Mesenchymal stem cell (in vitro differentiated cells and primary cell): ENCODE data around the gene ARF4.

Experiments
- DNase-seq: peaks from one replicate; pipeline ENCODE4 v3.0.0-alpha.2; 2013
- H2AFZ ChIP-seq: one replicate; pipeline ENCODE4 v1.6.1; 2013; ENCODE audit warnings: low read depth, mild to moderate bottlenecking, control low read depth, inconsistent platforms, low read length, moderate library complexity
- H2AK5ac ChIP-seq: 2 replicates; pipeline ENCODE4 v1.6.1; 2013; ENCODE audit warnings: low read length, moderate library complexity, mild to moderate bottlenecking, inconsistent platforms; ENCODE audit not compliant: severe bottlenecking
- H2BK120ac ChIP-seq: one replicate; pipeline ENCODE4 v1.6.1; 2013; ENCODE audit warnings: low read depth, mild to moderate bottlenecking, inconsistent platforms, low read length, moderate library complexity
- H2BK12ac ChIP-seq, 2 experiments: one replicate each; pipeline ENCODE4 v1.6.1; 2013; ENCODE audit warnings: inconsistent platforms in 2 of 2, low read length in 2 of 2, mild to moderate bottlenecking in 2 of 2, moderate library complexity in 2 of 2, control low read depth in 1 of 2
- H2BK15ac ChIP-seq: one replicate; pipeline ENCODE4 v1.6.1; 2013; ENCODE audit warnings: mild to moderate bottlenecking, low read depth, inconsistent platforms; ENCODE audit not compliant: poor library complexity, severe bottlenecking
- H2BK5ac ChIP-seq: 2 replicates; pipeline ENCODE4 v1.6.1; 2013; ENCODE audit warnings: low read depth, mild to moderate bottlenecking, low read length, control low read depth, inconsistent platforms; ENCODE audit not compliant: poor library complexity, severe bottlenecking
- H3K14ac ChIP-seq, 2 experiments: one replicate each; pipeline ENCODE4 v1.6.1; 2013; ENCODE audit warnings: inconsistent platforms in 2 of 2, low read length in 2 of 2, control low read depth in 1 of 2, mild to moderate bottlenecking in 1 of 2, moderate library complexity in 1 of 2
- H3K18ac ChIP-seq, 2 experiments: one replicate each; pipeline ENCODE4 v1.6.1; 2013; ENCODE audit warnings: inconsistent platforms in 2 of 2, low read length in 2 of 2, control low read depth in 1 of 2, low read depth in 1 of 2, mild to moderate bottlenecking in 1 of 2
- H3K23ac ChIP-seq, 2 experiments: one replicate each; pipeline ENCODE4 v1.6.1; 2013; ENCODE audit warnings: inconsistent platforms in 2 of 2, low read length in 2 of 2, mild to moderate bottlenecking in 2 of 2, moderate library complexity in 2 of 2, control low read depth in 1 of 2
- H3K27ac ChIP-seq: 2 replicates; pipeline ENCODE4 v1.5.1; 2013; ENCODE audit warnings: mild to moderate bottlenecking, moderate library complexity, low read length, control low read depth, inconsistent platforms; ENCODE audit not compliant: poor library complexity, severe bottlenecking
- H3K27me3 ChIP-seq, 2 experiments: 2 replicates each; pipeline versions ENCODE4 v1.6.1 to v1.7.0; 2013; ENCODE audit warnings: low read length in 2 of 2, mild to moderate bottlenecking in 2 of 2, moderate library complexity in 2 of 2, control low read depth in 1 of 2, inconsistent platforms in 1 of 2; ENCODE audit not compliant: control insufficient read depth in 1 of 2, insufficient read depth in 1 of 2
- H3K36me3 ChIP-seq, 2 experiments: 2 replicates each; pipeline versions ENCODE4 v1.6.1 to v1.7.0; 2013; ENCODE audit warnings: low read length in 2 of 2, control low read depth in 1 of 2, inconsistent platforms in 1 of 2, low read depth in 1 of 2, mild to moderate bottlenecking in 1 of 2; ENCODE audit not compliant: insufficient read depth in 2 of 2, control insufficient read depth in 1 of 2
- H3K4ac ChIP-seq, 2 experiments: one replicate each; pipeline ENCODE4 v1.6.1; 2013; ENCODE audit warnings: inconsistent platforms in 2 of 2, low read length in 2 of 2, mild to moderate bottlenecking in 2 of 2, moderate library complexity in 2 of 2, control low read depth in 1 of 2, low read depth in 1 of 2
- H3K4me1 ChIP-seq: 2 replicates; pipeline ENCODE4 v1.6.1; 2013; ENCODE audit warnings: low read depth, low read length, control low read depth; ENCODE audit not compliant: control insufficient read depth, insufficient read depth
- H3K4me2 ChIP-seq: 2 replicates; pipeline ENCODE4 v1.6.1; 2013; ENCODE audit warnings: low read length, mild to moderate bottlenecking, inconsistent platforms; ENCODE audit not compliant: poor library complexity, severe bottlenecking
- H3K4me3 ChIP-seq, 2 experiments: 2 replicates each; pipeline versions ENCODE4 v1.5.1 to v1.7.0; 2013; ENCODE audit warnings: low read length in 2 of 2, mild to moderate bottlenecking in 2 of 2, control low read depth in 1 of 2, low read depth in 1 of 2; ENCODE audit not compliant: insufficient read depth in 1 of 2
- H3K79me1 ChIP-seq: replicated peaks from 2 replicates; pipeline ENCODE4 v1.6.1; 2013; ENCODE audit warnings: mild to moderate bottlenecking, control low read depth, low read length, inconsistent platforms; ENCODE audit not compliant: poor library complexity, severe bottlenecking
- H3K9ac ChIP-seq: 2 replicates; pipeline ENCODE4 v1.7.0; 2013; ENCODE audit warnings: mild to moderate bottlenecking, low read length, moderate library complexity
- H3K9me3 ChIP-seq: 2 replicates; pipeline ENCODE4 v1.7.0; 2013; ENCODE audit warnings: mild to moderate bottlenecking, low read length; ENCODE audit not compliant: control insufficient read depth
- H4K8ac ChIP-seq: one replicate; pipeline ENCODE4 v1.6.1; 2013; ENCODE audit warnings: inconsistent platforms, mild to moderate bottlenecking, low read length, moderate library complexity
- H4K91ac ChIP-seq: one replicate; pipeline ENCODE4 v1.6.1; 2013; ENCODE audit warnings: mild to moderate bottlenecking, low read length, inconsistent platforms
- WGBS: methylation state at CpG from one replicate; pipeline ENCODE4 v1.1.7; 2013; ENCODE audit warnings: mixed read lengths; 5-methylcytosine and 5-hydroxymethylcytosine counted together

The ARF4 gene

GRCh38 chr3:57604971-57605370 lies 7.8 kb upstream of the ARF4 start:
- Histone ChIP-seq H4K91ac (no peak overlapping the region), H3K4me2 (no peak overlapping the region), H3K27ac (no peak overlapping the region), H2AFZ (no peak overlapping the region), H2AK5ac (no peak overlapping the region), H4K8ac (no peak overlapping the region), H3K9ac (no peak overlapping the region), H3K23ac (no peak overlapping the region), H2BK120ac (no peak overlapping the region), H3K4me3 (no peak overlapping the region), H3K4me1 (no peaks in the 10 kb centered on the region), H3K14ac (no peak overlapping the region), H2BK12ac (no peak overlapping the region), H3K9me3 (peaks cover 8% of the 10 kb centered on the region), H2BK15ac (no peak overlapping the region), H2BK5ac (no peak overlapping the region), H3K4ac (no peak overlapping the region), H3K18ac (no peak overlapping the region), H3K27me3 (no peaks in the 10 kb centered on the region), H3K36me3 (peaks cover 3 to 9% of the 10 kb centered on the region in 2 experiments), H3K79me1 (peaks cover 5% of the 10 kb centered on the region)
- DNase-seq, result no peak
- WGBS, result 100% methylated on average over 2 of the region's 2 CpGs

DNA sequence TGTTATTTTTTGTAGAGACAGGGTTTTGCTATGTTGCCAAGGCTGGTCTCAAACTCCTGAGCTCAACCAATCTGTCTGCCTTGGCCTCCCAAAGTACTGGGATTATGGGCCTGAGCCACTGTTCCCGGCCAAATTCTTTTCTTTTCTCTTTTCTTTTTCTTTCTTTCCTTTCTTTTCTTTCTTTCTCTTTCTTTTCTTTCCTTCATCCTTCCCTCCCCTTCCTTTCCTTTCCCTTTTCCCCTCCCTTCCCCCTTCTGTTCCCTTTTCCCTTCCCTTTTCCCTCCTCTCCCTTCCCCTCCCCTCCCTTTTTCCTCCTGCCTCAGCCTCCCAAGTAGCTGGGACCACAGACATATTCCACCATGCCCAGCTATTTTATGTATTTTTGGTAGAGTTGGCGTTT lies 3.1 kb upstream of the ARF4 start:
- no peaks in the 10 kb centered on the region for H3K4me1 ChIP-seq
- H2BK5ac ChIP-seq, result no peak overlapping the region
- no peaks in the 10 kb centered on the region for H3K9me3 ChIP-seq
- no peak overlapping the region for H3K4me2 ChIP-seq
- H3K79me1 ChIP-seq, result peaks cover 5% of the 10 kb centered on the region
- no peak overlapping the region for H2BK120ac ChIP-seq
- H3K27me3 ChIP-seq, result no peaks in the 10 kb centered on the region
- no peak for DNase-seq
- H3K9ac ChIP-seq, result no peak overlapping the region
- H3K4ac ChIP-seq, result no peak overlapping the region
- no peak overlapping the region for H3K18ac ChIP-seq
- no peak overlapping the region for H3K27ac ChIP-seq
- no peak overlapping the region for H3K4me3 ChIP-seq
- H4K8ac ChIP-seq, result no peak overlapping the region
- H2AFZ ChIP-seq, result no peak overlapping the region
- 100% methylated on average over 2 of the region's 2 CpGs for WGBS
- H2AK5ac ChIP-seq, result no peak overlapping the region
- H3K36me3 ChIP-seq, result peaks cover 3 to 13% of the 10 kb centered on the region in 2 experiments
- no peak overlapping the region for H3K23ac ChIP-seq
- no peak overlapping the region for H4K91ac ChIP-seq
- no peak overlapping the region for H2BK15ac ChIP-seq
- H3K14ac ChIP-seq, result no peak overlapping the region
- H2BK12ac ChIP-seq, result no peak overlapping the region

- H4K91ac ChIP-seq, result no peak overlapping the region
- H2BK5ac ChIP-seq, result no peak overlapping the region
- no peak overlapping the region for H2BK12ac ChIP-seq
- H2BK120ac ChIP-seq, result no peak overlapping the region
- H3K14ac ChIP-seq, result no peak overlapping the region
- H3K27me3 ChIP-seq, result no peaks in the 10 kb centered on the region
- 73% methylated on average over 4 of the region's 5 CpGs for WGBS
- no peak overlapping the region for H4K8ac ChIP-seq
- H3K4ac ChIP-seq, result no peak overlapping the region
- no peak overlapping the region for H3K23ac ChIP-seq
- no peaks in the 10 kb centered on the region for H3K9me3 ChIP-seq
- peaks cover 3 to 23% of the 10 kb centered on the region in 2 experiments for H3K36me3 ChIP-seq
- H3K79me1 ChIP-seq, result peaks cover 2% of the 10 kb centered on the region
- peak; percentile 10 for DNase-seq
- peak overlapping the region; percentile 6 for H2AK5ac ChIP-seq
- H3K18ac ChIP-seq, result no peak overlapping the region
- H3K4me1 ChIP-seq, result peaks cover 2% of the 10 kb centered on the region
- H2BK15ac ChIP-seq, result no peak overlapping the region
- H2AFZ ChIP-seq, result no peak overlapping the region
- H3K9ac ChIP-seq, result peak overlapping the region; percentile 99
- H3K4me2 ChIP-seq, result peak overlapping the region; percentile 64
- H3K4me3 ChIP-seq, result peak overlapping the region in 1 of 2 experiments; percentile 94
- no peak overlapping the region for H3K27ac ChIP-seq
These were observed 1.7 kb upstream of the ARF4 start for GRCh38 chr3:57598765-57599360.

DNA sequence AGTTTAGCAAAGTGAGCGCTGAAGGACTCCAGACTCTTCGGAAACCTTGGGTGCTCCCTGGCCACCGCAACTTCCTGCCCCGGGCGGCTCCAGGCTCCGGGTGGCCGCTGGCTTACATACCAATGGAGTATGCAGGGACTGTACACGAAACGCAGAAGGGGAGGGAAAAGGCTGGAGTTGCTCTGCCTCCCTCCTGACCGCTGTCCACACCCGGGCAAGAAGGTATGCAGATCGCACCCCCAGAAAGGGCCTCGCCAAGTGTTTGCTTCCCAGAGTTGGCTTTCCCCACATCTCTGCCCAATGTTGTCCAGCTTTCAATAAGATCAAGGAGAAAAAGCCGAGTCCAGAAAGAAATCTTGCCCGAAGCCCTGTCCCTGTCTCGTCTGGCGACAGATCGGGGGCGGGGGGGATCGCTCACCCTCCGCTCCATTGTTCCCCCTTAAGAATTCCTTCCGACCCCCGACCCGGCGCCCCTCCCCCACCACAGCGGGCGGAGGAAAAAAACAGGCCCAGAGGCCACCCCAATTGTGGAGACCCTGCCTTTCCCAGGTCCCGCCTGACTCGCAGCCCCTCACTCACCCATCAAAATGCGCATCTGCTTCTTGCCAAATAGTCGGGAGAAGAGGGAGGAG lies 533 bp downstream of the ARF4 start:
- H2AFZ ChIP-seq, result peak overlapping the region; percentile 10
- no peaks in the 10 kb centered on the region for H3K9me3 ChIP-seq
- H2AK5ac ChIP-seq, result peak overlapping the region; percentile 99
- peak overlapping the region; percentile 92 to 99 for H3K18ac ChIP-seq
- peak; percentile 93 for DNase-seq
- peak overlapping the region; percentile 93 to 99 for H3K4me3 ChIP-seq
- peak overlapping the region; percentile 97 for H2BK5ac ChIP-seq
- peak overlapping the region; percentile 94 for H4K8ac ChIP-seq
- H3K4me1 ChIP-seq, result peaks cover 9% of the 10 kb centered on the region
- H3K4ac ChIP-seq, result peak overlapping the region; percentile 99 to 100
- peak overlapping the region in 1 of 2 experiments; percentile 99 for H3K14ac ChIP-seq
- H3K79me1 ChIP-seq, result peaks cover 2% of the 10 kb centered on the region
- no peaks in the 10 kb centered on the region for H3K27me3 ChIP-seq
- under 1% methylated on average over 28 of the region's 31 CpGs for WGBS
- H3K27ac ChIP-seq, result peak overlapping the region; percentile 100
- H2BK15ac ChIP-seq, result peak overlapping the region; percentile 77
- H3K9ac ChIP-seq, result peak overlapping the region; percentile 100
- H3K23ac ChIP-seq, result peak overlapping the region in 1 of 2 experiments; percentile 96
- peak overlapping the region; percentile 41 to 66 for H2BK12ac ChIP-seq
- peak overlapping the region; percentile 35 for H3K4me2 ChIP-seq
- H4K91ac ChIP-seq, result peak overlapping the region; percentile 99
- H2BK120ac ChIP-seq, result peak overlapping the region; percentile 86
- H3K36me3 ChIP-seq, result peaks cover 3 to 29% of the 10 kb centered on the region in 2 experiments
